ENCODE data around the gene PFDN5. TPM values are rescaled to one million over a fixed set of nuclear protein-coding genes. Genes with fewer than 3 reads are reported as not detected.

PFDN5 gene
- 476 to 584 TPM (median 513 TPM) in 5 replicates for total RNA-seq (2022; extraction: Qiagen RNA extraction)

DNA sequence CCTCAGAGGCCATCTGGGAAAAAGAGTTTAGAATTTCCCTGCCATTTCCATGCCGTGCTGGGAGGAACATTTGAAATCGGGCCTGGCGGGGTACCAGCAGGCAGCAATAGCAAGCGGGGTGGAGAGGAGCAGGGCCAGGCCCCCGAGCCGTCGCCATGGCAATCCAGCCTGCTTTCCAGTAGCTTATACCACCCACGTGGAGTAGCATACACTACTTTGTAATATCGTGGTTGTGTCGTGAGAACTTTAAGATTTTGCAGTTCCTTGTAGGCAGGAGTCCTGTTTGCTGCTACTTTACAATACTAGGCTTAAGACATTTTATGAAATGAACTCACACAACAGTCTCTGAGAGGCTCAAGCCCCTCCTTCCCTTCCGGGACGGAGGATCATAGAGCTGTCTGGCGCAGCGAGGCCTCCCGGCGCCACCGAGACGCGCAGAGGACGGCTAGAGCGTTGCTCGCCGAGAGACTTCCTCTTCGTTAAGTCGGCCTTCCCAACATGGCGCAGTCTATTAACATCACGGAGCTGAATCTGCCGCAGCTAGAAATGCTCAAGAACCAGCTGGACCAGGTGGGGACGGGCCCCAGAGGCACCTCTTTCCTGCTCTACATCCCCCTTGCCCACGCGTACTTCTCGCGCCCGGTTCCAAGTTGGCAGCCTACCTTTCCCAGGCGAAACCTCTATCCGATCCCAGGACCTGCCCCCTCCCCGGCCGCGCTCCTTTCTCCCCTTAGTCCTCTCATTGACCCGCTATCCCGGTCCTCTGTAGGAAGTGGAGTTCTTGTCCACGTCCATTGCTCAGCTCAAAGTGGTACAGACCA is at the start of gene PFDN5:
Gene PFDN5 (plus strand): TSS at position 473 of the 821 bp plus-strand sequence. CDS start 26 bp downstream, at position 499.

GRCh38 chr12:53267999-53268629 is 27.2 kb upstream of the PFDN5 start, which contains the start of gene ESPL1:
Gene ESPL1 (plus strand): TSS chr12:53268299. CDS start chr12:53268767, 468 bp downstream.

GRCh38 chr12:53299454-53300180 is 4.3 kb downstream of the PFDN5 start, which contains the start of gene MYG1:
Gene MYG1 (plus strand): TSS chr12:53299695. CDS start chr12:53299738, 43 bp downstream.

GRCh38 chr12:53336181-53336681 is 40.9 kb downstream of the PFDN5 start, which contains the start of gene SP7:
Gene SP7 (minus strand): TSS chr12:53336354. CDS start chr12:53335646, 708 bp downstream.

Other genes with a start within 250 kb of the PFDN5 start
- gene TNS2, start 245.5 kb upstream of the PFDN5 start, total RNA-seq (2022; extraction: Qiagen RNA extraction) = 35.6 to 67.7 TPM (median 53.7 TPM) in 5 replicates
- 31.6 to 38.1 TPM (median 36.6 TPM) in 5 replicates for gene SPRYD3, start 216.2 kb upstream of the PFDN5 start, total RNA-seq (2022; extraction: Qiagen RNA extraction)
- 157 to 250 TPM (median 241 TPM) in 5 replicates for gene IGFBP6, start 197.9 kb upstream of the PFDN5 start, total RNA-seq (2022; extraction: Qiagen RNA extraction)
- gene SOAT2, start 192.1 kb upstream of the PFDN5 start, total RNA-seq (2022; extraction: Qiagen RNA extraction) = 0.14 to 0.28 TPM (median 0.23 TPM) in 5 replicates
- 10.9 to 16.1 TPM (median 13.8 TPM) in 5 replicates for gene ZNF740, start 114.8 kb upstream of the PFDN5 start, total RNA-seq (2022; extraction: Qiagen RNA extraction)
- gene CSAD, start 114.6 kb upstream of the PFDN5 start, total RNA-seq (2022; extraction: Qiagen RNA extraction) = 4.4 to 9.9 TPM (median 6.6 TPM) in 5 replicates
- 0.35 to 0.84 TPM (median 0.55 TPM) in 5 replicates for gene ITGB7, start 88.3 kb upstream of the PFDN5 start, total RNA-seq (2022; extraction: Qiagen RNA extraction)
- gene RARG, start 63.3 kb upstream of the PFDN5 start, total RNA-seq (2022; extraction: Qiagen RNA extraction) = 19.2 to 26.6 TPM (median 24.6 TPM) in 5 replicates
- gene ESPL1, start 27.2 kb upstream of the PFDN5 start, total RNA-seq (2022; extraction: Qiagen RNA extraction) = 15.5 to 21.8 TPM (median 19.0 TPM) in 5 replicates
- gene MYG1, start 4.2 kb downstream of the PFDN5 start, total RNA-seq (2022; extraction: Qiagen RNA extraction) = 70.1 to 96.3 TPM (median 90.1 TPM) in 5 replicates
- gene AAAS, start 26.1 kb downstream of the PFDN5 start, total RNA-seq (2022; extraction: Qiagen RNA extraction) = 69.8 to 82.5 TPM (median 75.9 TPM) in 5 replicates
- gene SP7, start 40.8 kb downstream of the PFDN5 start, total RNA-seq (2022; extraction: Qiagen RNA extraction) = 0.09 TPM in 1 of 5 replicates, not detected in the others
- gene SP1, start 84.6 kb downstream of the PFDN5 start, total RNA-seq (2022; extraction: Qiagen RNA extraction) = 18.4 to 25.2 TPM (median 20.4 TPM) in 5 replicates
- gene AMHR2, start 128.3 kb downstream of the PFDN5 start, total RNA-seq (2022; extraction: Qiagen RNA extraction) = 0.67 to 1.8 TPM (median 1.2 TPM) in 5 replicates
- gene PRR13, start 146.2 kb downstream of the PFDN5 start, total RNA-seq (2022; extraction: Qiagen RNA extraction) = 286 to 362 TPM (median 330 TPM) in 5 replicates
- gene PCBP2, start 156.6 kb downstream of the PFDN5 start, total RNA-seq (2022; extraction: Qiagen RNA extraction) = 590 to 639 TPM (median 617 TPM) in 5 replicates
- 10.8 to 16.6 TPM (median 13.1 TPM) in 5 replicates for gene MAP3K12, start 203.9 kb downstream of the PFDN5 start, total RNA-seq (2022; extraction: Qiagen RNA extraction)
- 40.4 to 57.8 TPM (median 53.9 TPM) in 5 replicates for gene TARBP2, start 205.7 kb downstream of the PFDN5 start, total RNA-seq (2022; extraction: Qiagen RNA extraction)
- gene NPFF, start 211.9 kb downstream of the PFDN5 start, total RNA-seq (2022; extraction: Qiagen RNA extraction) = not detected in 5 replicates

Measured in A549 treated with Mapracorat at 1 μM for 4 hours (cell line).